PC-3 (cell line): ENCODE data around the gene HOXA9. TPM values are rescaled to one million over a fixed set of nuclear protein-coding genes. Genes with fewer than 3 reads are reported as not detected.

Experiments used
- ATAC-seq: fragments of 200-7000 bp; cut with Tn5 transposase; 2 replicates; pipeline ENCODE4 v1.9.1; 2020; ENCODE audit warnings: mild to moderate bottlenecking, moderate library complexity
- BruUV-seq: library from RNA; stranded (reverse); fragments of 400-500 nt; replicated peaks from 2 replicates; lab custom pipeline; 2021; lab: Mats Ljungman, UMichigan
- CTCF ChIA-PET: fragments of 300-600 bp; sonication (Branson Sonifier 250); formaldehyde crosslinking; loops from one replicate; lab custom pipeline; 2022; ENCODE audit warnings: antibody characterized with exemption; lab: Charles Lee
- POLR2A ChIA-PET: fragments of 300-600 bp; sonication (Branson Sonifier 250); formaldehyde crosslinking; loops from one replicate; lab custom pipeline; 2022; ENCODE audit warnings: antibody characterized with exemption; ENCODE audit not compliant: unreplicated experiment; lab: Charles Lee
- DNase-seq: peaks from one replicate; pipeline ENCODE4 v3.0.0-alpha.2; 2015
- H2AFZ ChIP-seq: fragments of 300-600 bp; sonication (generic); 2 replicates; pipeline ENCODE4 v1.6.0; 2016; ENCODE audit warnings: antibody characterized with exemption, low read length
- H3F3A ChIP-seq: fragments of 300-600 bp; sonication (generic); one replicate; pipeline ENCODE4 v1.6.0; 2017; ENCODE audit warnings: antibody characterized with exemption, low read length, control low read depth, mild to moderate bottlenecking; ENCODE audit not compliant: unreplicated experiment
- H3K27ac ChIP-seq: fragments of 300-600 bp; sonication (generic); 2 replicates; pipeline ENCODE4 v1.5.1; 2016; ENCODE audit warnings: mild to moderate bottlenecking, low read length
- H3K27me3 ChIP-seq: fragments of 300-600 bp; sonication (generic); 2 replicates; pipeline ENCODE4 v1.6.1; 2016; ENCODE audit warnings: low read length, mixed read lengths
- H3K36me3 ChIP-seq: fragments of 300-600 bp; sonication (generic); 2 replicates; pipeline ENCODE4 v1.6.1; 2016; ENCODE audit warnings: low read depth, mixed run types, low read length, mixed read lengths
- H3K4me1 ChIP-seq: fragments of 300-600 bp; sonication (generic); 2 replicates; pipeline ENCODE4 v1.5.1; 2016; ENCODE audit warnings: low read length; ENCODE audit not compliant: insufficient read depth
- H3K4me2 ChIP-seq: fragments of 300-600 bp; sonication (generic); 2 replicates; pipeline ENCODE4 v1.6.0; 2016; ENCODE audit warnings: low read length
- H3K4me3 ChIP-seq: fragments of 300-600 bp; sonication (generic); 2 replicates; pipeline ENCODE4 v1.5.1; 2016; ENCODE audit warnings: mild to moderate bottlenecking, low read length, mixed read lengths
- H3K79me2 ChIP-seq: fragments of 300-600 bp; sonication (generic); 2 replicates; pipeline ENCODE4 v1.6.1; 2017; ENCODE audit warnings: low read length, mixed read lengths
- H3K9ac ChIP-seq: fragments of 300-600 bp; sonication (generic); 2 replicates; pipeline ENCODE4 v1.6.0; 2016; ENCODE audit warnings: mild to moderate bottlenecking, low read length
- H3K9me2 ChIP-seq: fragments of 300-600 bp; sonication (generic); replicated peaks from 2 replicates; pipeline ENCODE4 v1.6.1; 2016; ENCODE audit warnings: mixed run types, low read length, mixed read lengths
- H3K9me3 ChIP-seq: fragments of 300-600 bp; sonication (generic); 2 replicates; pipeline ENCODE4 v1.6.1; 2016; ENCODE audit warnings: low read length, mixed read lengths
- H4K20me1 ChIP-seq: fragments of 300-600 bp; sonication (generic); 2 replicates; pipeline ENCODE4 v1.6.1; 2016; ENCODE audit warnings: low read length, mixed read lengths
- CTCF ChIP-seq: fragments of 300-600 bp; sonication (generic); conservative IDR thresholded peaks from 2 replicates; pipeline ENCODE4 v1.5.1; 2017; ENCODE audit warnings: antibody characterized with exemption, low read depth, mild to moderate bottlenecking, low read length
- EZH2 ChIP-seq: fragments of 300-600 bp; sonication (generic); IDR thresholded peaks from one replicate; pipeline ENCODE4 v1.6.1; 2017; ENCODE audit warnings: antibody characterized with exemption, mild to moderate bottlenecking, low read length; ENCODE audit not compliant: unreplicated experiment
- EZH2phosphoT487 ChIP-seq: fragments of 300-600 bp; sonication (generic); IDR thresholded peaks from 2 replicates; pipeline ENCODE4 v1.6.1; 2018; ENCODE audit warnings: mild to moderate bottlenecking, antibody characterized with exemption, low read length, borderline replicate concordance
- intact Hi-C: fragments of 100-400 bp; cut with micrococcal nuclease; formaldehyde crosslinking; loops from 2 replicates; pipeline ENCODE4 v1.9.0; 2023
- total RNA-seq: library from RNA; depleted of rRNA; stranded (reverse); fragments of >200 nt; gene quantifications from 2 replicates; pipeline ENCODE4 v1.2.3, GENCODE V29; 2014

HOXA9 gene
- total RNA-seq, 1 experiment from 2014 or later: 69.0 TPM

GRCh38 chr7:27188386-27189294 is 23.3 kb upstream of the HOXA9 start:
- Histone ChIP-seq H3K36me3 (no peaks in the 10 kb centered on the region), H3K4me2 (peak overlapping the region; percentile 99), H3K79me2 (peaks cover 100% of the 10 kb centered on the region), H4K20me1 (no peaks in the 10 kb centered on the region), H3K27me3 (no peaks in the 10 kb centered on the region), H3K27ac (peak overlapping the region; percentile 97), H3K4me1 (peaks cover 41% of the 10 kb centered on the region), H2AFZ (peak overlapping the region; percentile 1; the same call in 1 of the 2 replicates), H3F3A (no peaks in the 10 kb centered on the region), H3K9me3 (no peaks in the 10 kb centered on the region), H3K9ac (peak overlapping the region; percentile 97), H3K4me3 (peak overlapping the region; percentile 91), H3K9me2 (no peaks in the 10 kb centered on the region)
- intact Hi-C loops: no loop called here
- peak; percentile 1; the same call in 1 of the 2 replicates for ATAC-seq
- CTCF ChIA-PET: interaction anchor here (0.6 to 1.8 kb wide), 3 partner anchors 9 to 1904 kb away, joined by 3 to 11 read pairs (median 6); no protein-coding TSS in a partner anchor
- TF ChIP-seq CTCF (no peak), EZH2phosphoT487 (no peak), EZH2 (no peak)
- DNase-seq: peak; percentile 48
- POLR2A ChIA-PET: interaction anchor here (0.6 to 2.6 kb wide), 7 partner anchors 9 to 36 kb away, joined by 3 to 26 read pairs (median 7); partner anchors contain the start of gene HOXA13
- TSS peak; percentile 1 for BruUV-seq

GRCh38 chr7:27187475-27188385 is 22.4 kb upstream of the HOXA9 start:
- Histone ChIP-seq H4K20me1 (no peaks in the 10 kb centered on the region), H3F3A (no peaks in the 10 kb centered on the region), H3K9ac (peak overlapping the region; percentile 97), H3K27ac (peak overlapping the region; percentile 97), H3K9me2 (no peaks in the 10 kb centered on the region), H3K4me1 (peaks cover 43% of the 10 kb centered on the region), H3K79me2 (peaks cover 100% of the 10 kb centered on the region), H3K4me2 (peak overlapping the region; percentile 99), H3K4me3 (peak overlapping the region; percentile 91), H3K27me3 (no peaks in the 10 kb centered on the region), H3K9me3 (no peaks in the 10 kb centered on the region), H3K36me3 (no peaks in the 10 kb centered on the region), H2AFZ (no peak overlapping the region)
- no peak for TF ChIP-seq CTCF
- no peak for TF ChIP-seq EZH2phosphoT487
- no peak for TF ChIP-seq EZH2
- no TSS peak for BruUV-seq
- ATAC-seq: no peak
- peak; percentile 52 for DNase-seq
- CTCF ChIA-PET: interaction anchor here (0.6 to 1.8 kb wide), 2 partner anchors 8 to 1903 kb away, joined by 6 to 11 read pairs; no protein-coding TSS in a partner anchor
- intact Hi-C loops: no loop called here
- POLR2A ChIA-PET: interaction anchor here (0.6 to 1.8 kb wide), 7 partner anchors 9 to 733 kb away, joined by 3 to 7 read pairs (median 4); no protein-coding TSS in a partner anchor
